IMR-90 (cell line): ENCODE measurements around the gene PPT2. TPM values are rescaled to one million over a fixed set of nuclear protein-coding genes. Genes with fewer than 3 reads are reported as not detected.

Source experiments
- ATAC-seq: fragments of 200-7000 bp; cut with Tn5 transposase; 2 replicates; pipeline ENCODE4 v1.9.1; 2020; ENCODE audit warnings: low read depth, mild to moderate bottlenecking, moderate library complexity
- BruUV-seq: library from RNA; stranded (reverse); fragments of 400-500 nt; replicated peaks from 2 replicates; lab custom pipeline; 2021; lab: Mats Ljungman, UMichigan
- CTCF ChIA-PET: fragments of 300-600 bp; formaldehyde crosslinking; extraction: SDS; loops from one replicate; lab custom pipeline; 2021; ENCODE audit warnings: antibody characterized with exemption; lab: Yijun Ruan, JAX
- POLR2A ChIA-PET: fragments of 300-600 bp; sonication (Branson Sonifier 250); formaldehyde crosslinking; loops from one replicate; lab custom pipeline; 2022; ENCODE audit warnings: antibody characterized with exemption; ENCODE audit not compliant: unreplicated experiment; lab: Charles Lee
- DNase-seq: peaks from one replicate; pipeline ENCODE4 v3.0.0; 2013
- H2AFZ ChIP-seq: replicated peaks from 2 replicates; pipeline ENCODE3; 2013; ENCODE audit warnings: low read length, mild to moderate bottlenecking; ENCODE audit not compliant: poor library complexity
- H2AK5ac ChIP-seq: 2 replicates; pipeline ENCODE4 v1.6.1; 2013; ENCODE audit warnings: low read depth, low read length, inconsistent platforms
- H2AK9ac ChIP-seq: replicated peaks from 2 replicates; pipeline ENCODE3; 2013; ENCODE audit warnings: mild to moderate bottlenecking, low read depth, low read length, moderate library complexity; ENCODE audit not compliant: poor library complexity
- H2BK120ac ChIP-seq: 2 replicates; pipeline ENCODE4 v1.6.1; 2013; ENCODE audit warnings: low read depth, low read length, inconsistent platforms
- H2BK15ac ChIP-seq: 3 replicates; pipeline ENCODE4 v1.6.1; 2013; ENCODE audit warnings: low read depth, low read length, inconsistent platforms
- H2BK20ac ChIP-seq: 2 replicates; pipeline ENCODE4 v1.6.1; 2013; ENCODE audit warnings: low read depth, mild to moderate bottlenecking, inconsistent platforms, low read length, moderate library complexity
- H2BK5ac ChIP-seq: 2 replicates; pipeline ENCODE4 v1.6.1; 2013; ENCODE audit warnings: mild to moderate bottlenecking, low read depth, low read length, inconsistent platforms; ENCODE audit not compliant: poor library complexity, severe bottlenecking
- H3K14ac ChIP-seq: replicated peaks from 2 replicates; pipeline ENCODE4 v1.6.1; 2013; ENCODE audit warnings: low read depth, low read length, inconsistent platforms
- H3K18ac ChIP-seq: 2 replicates; pipeline ENCODE4 v1.6.1; 2013; ENCODE audit warnings: low read depth, low read length, control low read depth
- H3K23ac ChIP-seq: 2 replicates; pipeline ENCODE4 v1.6.1; 2013; ENCODE audit warnings: low read depth, low read length, inconsistent platforms
- H3K27ac ChIP-seq: 2 replicates; pipeline ENCODE4 v1.5.1; 2013; ENCODE audit warnings: mild to moderate bottlenecking, control low read depth, low read length; ENCODE audit not compliant: insufficient read depth
- H3K27me3 ChIP-seq: 2 replicates; pipeline ENCODE4 v1.6.1; 2013; ENCODE audit warnings: low read length; ENCODE audit not compliant: control insufficient read depth, insufficient read depth
- H3K36me3 ChIP-seq: 2 replicates; pipeline ENCODE4 v1.6.1; 2013; ENCODE audit warnings: low read length, mixed read lengths; ENCODE audit not compliant: control insufficient read depth, insufficient read depth
- H3K4ac ChIP-seq: 2 replicates; pipeline ENCODE4 v1.6.1; 2013; ENCODE audit warnings: low read depth, low read length, inconsistent platforms
- H3K4me1 ChIP-seq: 2 replicates; pipeline ENCODE4 v1.6.1; 2013; ENCODE audit warnings: low read length, mixed read lengths; ENCODE audit not compliant: control insufficient read depth, insufficient read depth
- H3K4me2 ChIP-seq: 2 replicates; pipeline ENCODE4 v1.6.1; 2013; ENCODE audit warnings: low read depth, mild to moderate bottlenecking, control low read depth, low read length, moderate library complexity
- H3K4me3 ChIP-seq: 2 replicates; pipeline ENCODE4 v1.5.1; 2013; ENCODE audit warnings: low read depth, mild to moderate bottlenecking, control low read depth, low read length, moderate library complexity; ENCODE audit not compliant: insufficient read depth
- H3K56ac ChIP-seq: 2 replicates; pipeline ENCODE4 v1.6.1; 2013; ENCODE audit warnings: low read length, inconsistent platforms; ENCODE audit not compliant: insufficient read depth; ENCODE audit errors: extremely low read depth
- H3K79me1 ChIP-seq, 2 experiments: 2 replicates each; pipeline ENCODE4 v1.6.1; 2013; ENCODE audit warnings: low read length in 2 of 2, inconsistent platforms in 1 of 2, low read depth in 1 of 2
- H3K9ac ChIP-seq: 2 replicates; pipeline ENCODE4 v1.6.1; 2013; ENCODE audit warnings: low read depth, low read length, control low read depth
- H3K9me1 ChIP-seq: 2 replicates; pipeline ENCODE4 v1.6.1; 2013; ENCODE audit warnings: low read length, inconsistent platforms; ENCODE audit not compliant: insufficient read depth
- H3K9me3 ChIP-seq: 2 replicates; pipeline ENCODE4 v1.6.1; 2013; ENCODE audit warnings: low read length; ENCODE audit not compliant: control insufficient read depth, insufficient read depth
- H4K20me1 ChIP-seq: 2 replicates; pipeline ENCODE4 v1.6.1; 2013; ENCODE audit warnings: low read length, inconsistent platforms; ENCODE audit not compliant: insufficient read depth
- H4K5ac ChIP-seq: 2 replicates; pipeline ENCODE4 v1.6.1; 2013; ENCODE audit warnings: mild to moderate bottlenecking, low read depth, low read length, control low read depth
- H4K8ac ChIP-seq, 2 experiments: 2 replicates each; pipeline ENCODE4 v1.6.1; 2013; ENCODE audit warnings: low read depth in 2 of 2, low read length in 2 of 2, control low read depth in 1 of 2, inconsistent platforms in 1 of 2
- H4K91ac ChIP-seq: 2 replicates; pipeline ENCODE4 v1.6.1; 2013; ENCODE audit warnings: low read depth, low read length, inconsistent platforms; ENCODE audit not compliant: insufficient read depth
- ELK1 ChIP-seq: fragments of 150-350 bp; IDR thresholded peaks from 2 replicates; pipeline ENCODE4 v1.6.1; 2016; ENCODE audit warnings: low read depth, mild to moderate bottlenecking, low read length, moderate library complexity, borderline replicate concordance
- MAFK ChIP-seq: IDR thresholded peaks from 2 replicates; pipeline ENCODE4 v1.6.1; 2012; ENCODE audit warnings: low read depth, low read length, improper control_type of control experiment
- MAZ ChIP-seq: IDR thresholded peaks from 2 replicates; pipeline ENCODE4 v1.6.1; 2012; ENCODE audit warnings: low read depth, mild to moderate bottlenecking, low read length, improper control_type of control experiment, moderate library complexity, borderline replicate concordance
- POLR2A ChIP-seq: IDR thresholded peaks from 2 replicates; pipeline ENCODE4 v1.6.1; 2012; ENCODE audit warnings: mild to moderate bottlenecking, low read depth, low read length
- USF2 ChIP-seq: fragments of 150-350 bp; IDR thresholded peaks from 2 replicates; pipeline ENCODE4 v1.6.1; 2017; ENCODE audit warnings: mild to moderate bottlenecking, antibody characterized with exemption, low read length, low read depth
- WGBS, 2 experiments: methylation state at CpG; one replicate each; pipeline versions ENCODE4 v1.1.5 to v1.1.7; 2013; ENCODE audit warnings: missing lambda C conversion rate in 2 of 2; ENCODE audit not compliant: insufficient read length in 1 of 2; ENCODE audit errors: extremely low coverage in 2 of 2; 5-methylcytosine and 5-hydroxymethylcytosine counted together
- dilution Hi-C: fragments of 300-500 bp; cut with HindIII; formaldehyde crosslinking; loops from one replicate; pipeline ENCODE4 v1.14.3; 2018; ENCODE audit warnings: low sequenced_read_pairs; ENCODE audit not compliant: unreplicated experiment
- in situ Hi-C: fragments of 300-500 bp; cut with MboI; formaldehyde crosslinking; loops from 3 replicates; pipeline ENCODE4 v1.14.3; 2019; ENCODE audit warnings: low sequenced_read_pairs, inconsistent platforms, mixed read lengths
- intact Hi-C: fragments of 100-400 bp; cut with micrococcal nuclease; formaldehyde crosslinking; loops from 2 replicates; pipeline ENCODE4 v1.10.0; 2022
- polyA plus RNA-seq, 3 experiments: library from polyadenylated mRNA; depleted of rRNA; stranded (reverse); fragments of >200 nt; gene quantifications; 2 replicates each; pipeline ENCODE4 v1.2.3, GENCODE V29; 2012; ENCODE audit warnings: low replicate concordance in 1 of 3
- total RNA-seq: library from RNA; depleted of rRNA; stranded (reverse); fragments of >200 nt; gene quantifications from 2 replicates; pipeline ENCODE4 v1.2.3, GENCODE V29; 2012

PPT2 gene
- total and polyA plus RNA-seq, 2 of the 4 experiments (the other 2 are of a cell fraction), result 3.2 to 16.2 TPM

GRCh38 chr6:32111424-32112066 lies 42.4 kb upstream of the PPT2 start:
- Histone ChIP-seq H2BK5ac (no peak overlapping the region), H3K4me2 (no peak overlapping the region), H3K9me3 (no peaks in the 10 kb centered on the region), H3K4me3 (no peak overlapping the region), H2BK120ac (no peak overlapping the region), H3K27ac (no peak overlapping the region), H3K4me1 (peaks cover 41% of the 10 kb centered on the region), H3K56ac (no peak overlapping the region), H4K20me1 (peaks cover 4% of the 10 kb centered on the region; the same call in 1 of the 2 replicates), H4K91ac (no peak overlapping the region), H3K9me1 (peaks cover 9% of the 10 kb centered on the region), H2AK9ac (no peak overlapping the region), H3K14ac (0 out of 2 replicates have a peak overlapping the region, but pooled peaks have one; percentile 11), H4K8ac (no peak overlapping the region), H3K9ac (no peak overlapping the region), H2AK5ac (peak overlapping the region; percentile 39; the same call in 1 of the 2 replicates), H3K4ac (no peak overlapping the region), H4K5ac (no peak overlapping the region; the same call in 1 of the 2 replicates), H3K18ac (no peak overlapping the region; the same call in 1 of the 2 replicates), H3K36me3 (peaks cover 10% of the 10 kb centered on the region; the same call in 1 of the 2 replicates), H2BK20ac (no peak overlapping the region; the same call in 1 of the 2 replicates), H3K79me1 (peaks cover 0 to 9% of the 10 kb centered on the region in 2 experiments; a peak in 1 of 4 replicates), H3K27me3 (peaks cover 25% of the 10 kb centered on the region), H3K23ac (no peak overlapping the region), H2AFZ (no peak overlapping the region), H2BK15ac (no peak overlapping the region)
- intact Hi-C loops (loop anchor here (5.0 kb wide), 1 partner anchor 154 kb away; the partner anchor contains the start of genes NELFE and SKIC2), in situ Hi-C loops (loop anchor here (10.0 kb wide), 1 partner anchor 137 kb away; the partner anchor contains the start of gene DXO), dilution Hi-C loops (no loop called here)
- BruUV-seq, result no TSS peak
- ChIA-PET POLR2A (no interaction called here), CTCF (no interaction called here)
- no peak for ATAC-seq
- 53% methylated on average over 2 of the region's 7 CpGs; no CpG with 5 or more reads in 1 of the 2 experiments for WGBS, 2 experiments
- TF ChIP-seq POLR2A, result no peak
- no peak for TF ChIP-seq USF2
- TF ChIP-seq MAFK, result no peak
- no peak for TF ChIP-seq MAZ
- TF ChIP-seq ELK1, result no peak
- DNase-seq, result no peak
